A673 (cell line): ENCODE measurements around the gene RRM2. TPM values are rescaled to one million over a fixed set of nuclear protein-coding genes. Genes with fewer than 3 reads are reported as not detected.

Source experiments
- Bru-seq: library from RNA; stranded (reverse); fragments of 400-500 nt; gene quantifications from one replicate; lab custom pipeline; 2021; lab: Mats Ljungman, UMichigan
- BruChase-seq, 2 experiments: library from RNA; stranded (reverse); fragments of 400-500 nt; gene quantifications; one replicate each; lab custom pipeline; 2021; lab: Mats Ljungman, UMichigan
- BruUV-seq: library from RNA; stranded (reverse); fragments of 400-500 nt; replicated peaks from 2 replicates; lab custom pipeline; 2021; lab: Mats Ljungman, UMichigan
- CTCF ChIA-PET: fragments of 300-600 bp; sonication (Branson Sonifier 250); formaldehyde crosslinking; loops from one replicate; lab custom pipeline; 2022; ENCODE audit warnings: antibody characterized with exemption; lab: Charles Lee
- POLR2A ChIA-PET: fragments of 300-600 bp; sonication (Branson Sonifier 250); formaldehyde crosslinking; loops from one replicate; lab custom pipeline; 2022; ENCODE audit warnings: antibody characterized with exemption; ENCODE audit not compliant: low non-redundant PET; lab: Charles Lee
- DNase-seq: peaks from one replicate; pipeline ENCODE4 v3.0.0-alpha.2; 2015; ENCODE audit warnings: low spot score
- H3K27ac ChIP-seq: fragments of 200-600 bp; sonication (generic); 2 replicates; pipeline ENCODE4 v1.5.1; 2016; ENCODE audit warnings: mixed run types, low read depth, mild to moderate bottlenecking, mixed read lengths, antibody characterized with exemption, low read length; ENCODE audit not compliant: poor library complexity, severe bottlenecking
- H3K27me3 ChIP-seq: fragments of 200-600 bp; sonication (generic); replicated peaks from 2 replicates; pipeline ENCODE4 v1.6.1; 2017; ENCODE audit warnings: mixed run types, low read depth, mild to moderate bottlenecking, mixed read lengths, antibody characterized with exemption, low read length; ENCODE audit not compliant: insufficient read depth, poor library complexity
- H3K36me3 ChIP-seq: fragments of 200-600 bp; sonication (generic); 2 replicates; pipeline ENCODE4 v1.6.1; 2016; ENCODE audit warnings: mixed run types, mild to moderate bottlenecking, mixed read lengths, antibody characterized with exemption, low read length; ENCODE audit not compliant: insufficient read depth, poor library complexity, severe bottlenecking
- H3K4me1 ChIP-seq: fragments of 200-600 bp; sonication (generic); 2 replicates; pipeline ENCODE4 v1.6.1; 2017; ENCODE audit warnings: mixed run types, mild to moderate bottlenecking, mixed read lengths, antibody characterized with exemption, low read length; ENCODE audit not compliant: insufficient read depth, poor library complexity, severe bottlenecking
- H3K4me3 ChIP-seq: fragments of 200-600 bp; sonication (generic); 2 replicates; pipeline ENCODE4 v1.5.1; 2016; ENCODE audit warnings: low read depth, mixed run types, mild to moderate bottlenecking, mixed read lengths, low read length; ENCODE audit not compliant: poor library complexity, severe bottlenecking
- H3K9me3 ChIP-seq: fragments of 200-600 bp; sonication (generic); 2 replicates; pipeline ENCODE4 v1.6.1; 2016; ENCODE audit warnings: mixed run types, low read depth, mild to moderate bottlenecking, mixed read lengths, antibody characterized with exemption, low read length; ENCODE audit not compliant: poor library complexity, severe bottlenecking
- EZH2 ChIP-seq: fragments of 200-600 bp; sonication (generic); IDR thresholded peaks from 2 replicates; pipeline ENCODE4 v1.6.1; 2017; ENCODE audit warnings: borderline replicate concordance, low read depth, mild to moderate bottlenecking, mixed read lengths, antibody characterized with exemption, low read length; ENCODE audit not compliant: poor library complexity, severe bottlenecking
- intact Hi-C: fragments of 100-400 bp; cut with micrococcal nuclease; formaldehyde crosslinking; loops from one replicate; pipeline ENCODE4 v1.10.0; 2022; ENCODE audit not compliant: unreplicated experiment
- long read RNA-seq: library from polyadenylated mRNA; stranded (forward); transcript quantifications from one replicate; pipeline ENCODE4 v2.0.0, GENCODE V29; 2022
- total RNA-seq: library from RNA; stranded (reverse); gene quantifications from 2 replicates; pipeline ENCODE4 v1.2.3, GENCODE V29; 2021
- TF ChIP-seq, protein P1 (sequence below): fragments of 300-800, 200-600 bp; sonication (generic); conservative IDR thresholded peaks from 2 replicates; pipeline ENCODE4 v1.5.1; 2017; ENCODE audit warnings: low read depth, mild to moderate bottlenecking, antibody characterized with exemption, low read length, moderate library complexity, mixed read lengths

The RRM2 gene
- total RNA-seq: 414 and 486 TPM in 2 replicates
- percentile 99 among the genes with signal in this experiment for Bru-seq, nascent RNA
- BruChase-seq, experiment 1, labeled RNA remaining after a 2-hour chase: percentile 100 among the genes with signal in this experiment
- percentile 100 among the genes with signal in this experiment for BruChase-seq, experiment 2, labeled RNA remaining after a 6-hour chase
- long read RNA-seq, transcript RRM2-202 (10 exons, 3,673 nt): major isoform, 688 of 1,742 reads
- long read RNA-seq, transcript RRM2-211 (1 exons, 332 nt): minor isoform, 5 of 1,742 reads
- long read RNA-seq, partial matches to known transcripts: 1,028 of 1,742 reads
- long read RNA-seq, other reads (novel, unspliced or antisense): 14 of 1,742 reads

DNA sequence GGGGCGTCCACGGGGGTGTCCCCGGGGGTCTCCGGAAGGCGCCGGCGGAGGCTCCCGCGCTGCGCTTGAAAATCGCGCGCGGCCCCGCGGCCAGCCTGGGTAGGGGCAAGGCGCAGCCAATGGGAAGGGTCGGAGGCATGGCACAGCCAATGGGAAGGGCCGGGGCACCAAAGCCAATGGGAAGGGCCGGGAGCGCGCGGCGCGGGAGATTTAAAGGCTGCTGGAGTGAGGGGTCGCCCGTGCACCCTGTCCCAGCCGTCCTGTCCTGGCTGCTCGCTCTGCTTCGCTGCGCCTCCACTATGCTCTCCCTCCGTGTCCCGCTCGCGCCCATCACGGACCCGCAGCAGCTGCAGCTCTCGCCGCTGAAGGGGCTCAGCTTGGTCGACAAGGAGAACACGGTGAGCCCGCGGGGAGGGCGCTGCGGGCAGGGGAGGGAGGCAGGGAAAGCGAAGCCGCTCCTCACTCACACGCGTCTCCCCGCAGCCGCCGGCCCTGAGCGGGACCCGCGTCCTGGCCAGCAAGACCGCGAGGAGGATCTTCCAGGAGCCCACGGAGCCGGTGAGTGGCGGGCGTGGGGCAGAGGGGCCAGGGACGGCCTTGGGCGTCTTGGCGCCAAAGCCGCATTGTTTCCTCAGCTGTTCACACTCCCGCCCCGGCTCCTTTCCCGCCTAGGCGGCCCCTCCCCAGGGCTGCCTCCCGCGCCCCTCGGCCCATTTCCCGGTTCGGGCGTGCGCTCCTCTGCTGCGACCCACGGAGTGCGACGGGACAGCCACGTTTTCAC lies at the start of gene RRM2:
Gene RRM2, plus strand, starts transcription at position 240 of the 781 bp plus-strand sequence. Its CDS starts 60 bp downstream, at position 300.
- TF ChIP-seq EZH2: no peak
- TF ChIP-seq, protein P1, sequence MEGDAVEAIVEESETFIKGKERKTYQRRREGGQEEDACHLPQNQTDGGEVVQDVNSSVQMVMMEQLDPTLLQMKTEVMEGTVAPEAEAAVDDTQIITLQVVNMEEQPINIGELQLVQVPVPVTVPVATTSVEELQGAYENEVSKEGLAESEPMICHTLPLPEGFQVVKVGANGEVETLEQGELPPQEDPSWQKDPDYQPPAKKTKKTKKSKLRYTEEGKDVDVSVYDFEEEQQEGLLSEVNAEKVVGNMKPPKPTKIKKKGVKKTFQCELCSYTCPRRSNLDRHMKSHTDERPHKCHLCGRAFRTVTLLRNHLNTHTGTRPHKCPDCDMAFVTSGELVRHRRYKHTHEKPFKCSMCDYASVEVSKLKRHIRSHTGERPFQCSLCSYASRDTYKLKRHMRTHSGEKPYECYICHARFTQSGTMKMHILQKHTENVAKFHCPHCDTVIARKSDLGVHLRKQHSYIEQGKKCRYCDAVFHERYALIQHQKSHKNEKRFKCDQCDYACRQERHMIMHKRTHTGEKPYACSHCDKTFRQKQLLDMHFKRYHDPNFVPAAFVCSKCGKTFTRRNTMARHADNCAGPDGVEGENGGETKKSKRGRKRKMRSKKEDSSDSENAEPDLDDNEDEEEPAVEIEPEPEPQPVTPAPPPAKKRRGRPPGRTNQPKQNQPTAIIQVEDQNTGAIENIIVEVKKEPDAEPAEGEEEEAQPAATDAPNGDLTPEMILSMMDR: no peak
- peak; percentile 98 for DNase-seq
- POLR2A ChIA-PET: interaction anchor here (0.6 kb wide), 1 partner anchor 12 kb away, joined by 3 read pairs; no protein-coding TSS in a partner anchor
- Histone ChIP-seq H3K27me3 (no peaks in the 10 kb centered on the region), H3K4me3 (peak within 1 kb of the TSS; percentile 88), H3K9me3 (no peaks in the 10 kb centered on the region), H3K4me1 (peaks cover 18% of the 10 kb centered on the region), H3K36me3 (peaks cover 44% of the 10 kb centered on the region), H3K27ac (peak within 1 kb of the TSS; percentile 98)
- no TSS peak for BruUV-seq
- intact Hi-C loops: loop anchor here (5.0 kb wide), 1 partner anchor 545 kb away; no protein-coding TSS in a partner anchor
- CTCF ChIA-PET: no interaction called here

DNA sequence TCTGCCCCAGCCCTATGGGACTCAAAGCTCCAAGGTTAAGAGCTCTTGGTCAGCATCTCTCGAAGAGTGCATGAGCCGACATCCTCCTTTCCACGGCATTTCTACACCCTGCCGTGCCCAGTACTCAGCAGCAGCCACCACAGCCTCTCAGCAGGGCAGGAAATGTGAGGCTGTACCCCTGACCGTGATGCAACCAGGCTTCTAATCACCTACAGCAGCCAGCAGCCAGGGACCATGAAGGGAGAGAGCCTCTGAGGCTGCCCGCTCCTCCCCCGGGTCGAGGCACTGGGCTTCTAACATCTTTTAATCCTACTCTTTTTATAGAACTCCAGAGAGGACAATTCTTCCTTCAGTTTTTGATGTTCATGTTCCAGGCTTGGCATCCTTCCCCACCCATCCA lies 48.8 kb upstream of the RRM2 start:
- BruUV-seq: no TSS peak
- Histone ChIP-seq H3K36me3 (no peaks in the 10 kb centered on the region), H3K27ac (no peak overlapping the region), H3K27me3 (peaks cover 38% of the 10 kb centered on the region), H3K4me3 (no peak overlapping the region), H3K9me3 (no peaks in the 10 kb centered on the region), H3K4me1 (no peaks in the 10 kb centered on the region)
- CTCF ChIA-PET: interaction anchor here (0.6 to 3.6 kb wide), 2 partner anchors 14 to 361 kb away, joined by 3 to 56 read pairs; no protein-coding TSS in a partner anchor
- TF ChIP-seq, protein P1: no peak
- TF ChIP-seq EZH2: no peak
- POLR2A ChIA-PET: no interaction called here
- no peak for DNase-seq
- intact Hi-C loops: loop anchor here (10.0 kb wide), 1 partner anchor 591 kb away; no protein-coding TSS in a partner anchor

GRCh38 chr2:10075101-10075500 lies 47.4 kb upstream of the RRM2 start:
- Histone ChIP-seq H3K4me1 (no peaks in the 10 kb centered on the region), H3K27ac (no peak overlapping the region), H3K9me3 (no peaks in the 10 kb centered on the region), H3K4me3 (no peak overlapping the region), H3K36me3 (no peaks in the 10 kb centered on the region), H3K27me3 (peaks cover 49% of the 10 kb centered on the region)
- DNase-seq: no peak
- no TSS peak for BruUV-seq
- TF ChIP-seq, protein P1: no peak
- TF ChIP-seq EZH2: no peak
- intact Hi-C loops: loop anchor here (10.0 kb wide), 1 partner anchor 590 kb away; no protein-coding TSS in a partner anchor
- POLR2A ChIA-PET: interaction anchor here (0.6 kb wide), 1 partner anchor 49 kb away, joined by 4 read pairs; no protein-coding TSS in a partner anchor
- CTCF ChIA-PET: interaction anchor here (0.6 kb wide), 1 partner anchor 360 kb away, joined by 3 read pairs; no protein-coding TSS in a partner anchor
